Measurements from ENCODE around the gene OR51B5.

DNA sequence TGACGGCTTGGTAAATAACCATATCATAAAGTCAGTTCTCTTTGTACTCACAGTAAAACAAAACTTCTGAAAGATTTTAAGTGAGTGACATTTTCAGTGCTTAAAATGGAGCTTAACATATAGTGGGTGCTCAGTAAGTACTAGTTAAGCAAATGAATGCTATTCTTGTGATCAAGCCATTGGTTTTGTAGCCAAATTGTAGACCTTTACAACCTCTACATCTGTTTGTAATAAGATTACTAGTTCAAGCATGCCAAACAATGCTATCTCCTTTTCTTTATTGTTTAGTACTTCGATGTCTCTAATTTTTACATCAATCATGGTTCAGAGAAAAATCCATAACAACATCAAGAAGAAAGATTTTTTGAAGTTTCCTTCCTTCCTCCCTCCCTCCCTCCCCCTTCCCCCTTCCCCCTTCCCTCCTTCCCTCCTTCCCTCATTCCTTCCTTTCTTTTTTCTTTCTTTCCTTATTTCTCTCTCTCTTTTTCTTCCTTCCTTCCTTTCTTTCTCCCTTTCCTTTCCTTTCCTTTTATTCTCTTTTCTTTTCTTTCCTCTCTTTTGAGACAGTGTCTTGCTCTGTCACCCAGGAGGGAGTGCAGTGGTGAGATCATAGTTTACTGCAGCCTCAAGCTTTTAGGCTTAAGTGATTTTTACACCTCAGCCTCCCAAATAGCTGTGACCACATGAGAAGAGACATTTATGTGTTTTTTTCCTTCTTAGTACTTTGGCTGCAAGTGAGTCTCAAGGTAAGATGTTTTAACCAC, 35.9 kb downstream of the OR51B5 start:
- TF ChIP-seq, protein P1, sequence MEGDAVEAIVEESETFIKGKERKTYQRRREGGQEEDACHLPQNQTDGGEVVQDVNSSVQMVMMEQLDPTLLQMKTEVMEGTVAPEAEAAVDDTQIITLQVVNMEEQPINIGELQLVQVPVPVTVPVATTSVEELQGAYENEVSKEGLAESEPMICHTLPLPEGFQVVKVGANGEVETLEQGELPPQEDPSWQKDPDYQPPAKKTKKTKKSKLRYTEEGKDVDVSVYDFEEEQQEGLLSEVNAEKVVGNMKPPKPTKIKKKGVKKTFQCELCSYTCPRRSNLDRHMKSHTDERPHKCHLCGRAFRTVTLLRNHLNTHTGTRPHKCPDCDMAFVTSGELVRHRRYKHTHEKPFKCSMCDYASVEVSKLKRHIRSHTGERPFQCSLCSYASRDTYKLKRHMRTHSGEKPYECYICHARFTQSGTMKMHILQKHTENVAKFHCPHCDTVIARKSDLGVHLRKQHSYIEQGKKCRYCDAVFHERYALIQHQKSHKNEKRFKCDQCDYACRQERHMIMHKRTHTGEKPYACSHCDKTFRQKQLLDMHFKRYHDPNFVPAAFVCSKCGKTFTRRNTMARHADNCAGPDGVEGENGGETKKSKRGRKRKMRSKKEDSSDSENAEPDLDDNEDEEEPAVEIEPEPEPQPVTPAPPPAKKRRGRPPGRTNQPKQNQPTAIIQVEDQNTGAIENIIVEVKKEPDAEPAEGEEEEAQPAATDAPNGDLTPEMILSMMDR (conservative IDR thresholded peaks at IDR 0.05; ENCODE audit: low read depth, low read length): no peak
- no peak for TF ChIP-seq POLR2A (IDR thresholded peaks at IDR 0.05; ENCODE audit: low read depth, low read length)
- TF ChIP-seq CEBPB (IDR thresholded peaks at IDR 0.05; ENCODE audit: low read depth, low read length): no peak
- no peak for TF ChIP-seq RCOR1 (IDR thresholded peaks at IDR 0.05; ENCODE audit: insufficient replicate concordance, low read length)
- TF ChIP-seq MAFK (IDR thresholded peaks at IDR 0.05; ENCODE audit: low read depth, low read length): no peak
